ENCODE data around the gene PAWR.
"Not testable (repeated sequence)": the region's sequence is repeated elsewhere in the genome, so short reads cannot be mapped to it uniquely, and the experiment has no call there.

PAWR gene

DNA sequence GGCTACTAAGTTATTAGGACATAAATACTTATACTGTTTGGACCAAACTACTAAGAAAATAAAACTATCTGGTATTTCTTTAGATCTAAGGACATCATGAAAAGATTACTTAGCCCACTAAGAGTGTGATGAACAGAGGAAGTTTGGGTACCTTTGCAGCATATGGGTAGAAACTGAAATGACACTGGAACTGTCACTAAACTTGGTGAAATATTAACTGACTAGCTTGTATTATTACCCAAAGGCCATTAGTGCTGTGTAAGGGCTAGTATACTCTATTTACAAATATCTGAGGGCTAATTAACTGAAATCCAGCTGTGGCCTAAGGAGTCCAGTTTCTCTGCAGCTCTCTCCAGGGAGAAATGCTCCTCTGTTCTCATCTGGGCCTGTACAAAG lies 45.5 kb downstream of the PAWR start:
- no peak for DNase-seq (ENCODE audit: low read depth)

DNA sequence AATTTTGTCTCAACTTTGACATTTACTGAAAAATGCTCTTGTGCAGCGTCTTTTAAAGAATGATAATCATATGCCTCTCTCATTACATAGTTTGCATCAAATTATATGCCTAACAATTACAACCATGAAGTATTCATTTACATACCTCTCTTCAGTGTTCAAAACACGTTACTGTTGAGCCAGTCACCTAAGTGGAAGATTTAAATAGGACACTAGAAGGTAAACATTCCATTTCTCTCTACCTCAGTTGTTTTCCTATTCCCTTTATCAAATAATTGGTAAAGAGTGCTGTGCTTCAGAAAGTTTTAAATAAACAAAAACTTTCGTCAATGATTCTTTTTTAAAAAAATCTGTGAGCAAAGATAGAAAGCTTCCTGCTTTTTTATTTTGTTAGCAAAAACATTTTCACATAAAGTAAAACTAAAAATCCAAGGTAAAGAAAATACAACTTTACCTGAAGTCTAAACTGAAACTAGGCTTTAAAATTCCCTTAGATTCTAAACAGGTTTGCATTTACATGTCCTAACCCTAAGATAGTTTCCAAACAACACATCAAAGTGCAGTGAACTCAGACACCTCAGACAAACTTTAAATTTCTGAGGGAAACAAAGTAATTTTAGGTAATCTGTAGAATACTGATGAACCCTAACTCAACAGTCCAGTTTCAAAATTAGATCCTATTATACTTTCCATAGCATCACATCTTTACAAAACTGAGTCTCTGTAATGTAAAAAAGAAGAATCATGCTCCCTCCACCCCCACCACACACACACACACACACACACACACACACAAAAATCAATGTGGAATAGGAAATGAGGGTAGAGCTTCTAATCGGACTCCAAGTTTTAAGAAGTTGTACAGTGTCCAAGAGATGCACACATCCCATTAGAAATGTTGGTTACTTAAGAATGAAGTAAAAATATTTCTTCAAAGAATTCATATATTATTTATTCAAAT lies 46.2 kb downstream of the PAWR start:
- DNase-seq (ENCODE audit: low read depth): no peak

DNA sequence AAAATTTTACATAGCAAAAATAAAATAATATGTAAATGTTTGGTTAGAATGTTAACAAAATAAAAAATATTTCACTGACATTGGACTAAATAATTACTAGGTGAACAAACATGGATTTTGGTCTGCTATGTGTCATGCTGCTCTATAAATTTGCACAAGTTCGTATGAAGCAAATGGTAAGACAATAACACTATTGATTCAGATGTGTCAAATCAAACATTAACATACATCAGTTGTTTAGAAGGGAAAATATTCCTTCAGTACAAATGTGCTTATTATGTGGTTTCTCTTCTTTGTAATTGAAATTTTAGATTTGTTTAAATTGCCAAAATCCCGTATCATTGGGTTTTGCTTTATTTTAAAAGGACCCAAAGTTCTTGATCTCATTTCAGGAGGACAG lies 46.9 kb downstream of the PAWR start:
- DNase-seq (ENCODE audit: low read depth): no peak

DNA sequence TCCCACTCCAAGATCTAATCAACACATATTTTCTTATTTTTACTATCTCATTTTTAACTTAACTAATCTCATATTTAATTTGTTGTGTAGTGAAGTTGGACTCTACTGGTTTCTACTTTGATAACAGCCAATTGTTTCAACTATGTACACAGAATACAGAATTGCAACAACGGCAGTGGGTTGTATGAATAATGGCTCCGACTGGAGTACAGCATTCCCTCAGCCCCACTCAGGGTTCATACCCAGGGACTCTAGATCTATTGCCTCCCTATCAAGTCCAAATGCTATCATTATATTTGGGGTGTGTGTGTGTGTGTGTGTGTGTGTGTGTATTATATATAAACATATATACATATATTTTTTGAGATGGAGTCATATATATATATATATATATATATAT lies 52.3 kb downstream of the PAWR start:
- no peak for DNase-seq (ENCODE audit: low read depth)

DNA sequence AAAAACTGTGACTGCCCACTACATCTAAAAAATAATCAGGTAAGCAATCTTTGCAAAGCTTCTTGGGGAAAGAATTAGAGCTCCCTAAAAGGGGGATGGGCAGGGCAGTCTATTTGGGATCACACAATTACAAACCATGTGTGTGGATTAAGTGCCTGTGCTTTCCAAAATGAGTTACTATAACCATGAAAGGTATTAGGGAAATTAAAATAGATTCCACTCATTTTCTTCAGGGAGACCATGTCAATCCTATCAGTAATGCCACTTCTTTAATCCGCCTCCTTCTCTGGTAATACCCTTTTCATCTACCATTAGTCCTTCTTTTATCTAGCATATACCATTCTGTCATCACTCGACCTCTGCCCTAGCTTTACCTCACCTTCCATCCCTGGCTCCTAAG lies 53.7 kb downstream of the PAWR start:
- no peak for DNase-seq (ENCODE audit: low read depth)

DNA sequence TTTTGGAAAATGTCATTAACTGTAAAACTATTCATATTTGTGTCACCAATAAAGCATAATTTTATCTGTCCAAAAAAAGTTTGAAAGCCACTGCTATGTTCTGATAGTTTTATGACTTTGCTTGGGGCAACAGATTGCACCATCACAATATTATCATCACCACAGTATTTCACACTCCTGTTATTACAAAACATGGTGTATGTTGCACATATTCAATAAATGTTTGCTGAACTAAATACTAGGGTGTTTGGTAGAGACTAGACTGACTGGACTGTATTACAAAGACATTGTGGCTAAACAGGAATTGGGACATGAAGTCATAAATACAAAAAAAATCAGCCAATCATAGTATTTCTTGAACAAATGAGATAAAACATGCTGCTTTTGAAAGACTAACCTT lies 55.1 kb downstream of the PAWR start:
- DNase-seq (ENCODE audit: low read depth): peak; percentile 40

DNA sequence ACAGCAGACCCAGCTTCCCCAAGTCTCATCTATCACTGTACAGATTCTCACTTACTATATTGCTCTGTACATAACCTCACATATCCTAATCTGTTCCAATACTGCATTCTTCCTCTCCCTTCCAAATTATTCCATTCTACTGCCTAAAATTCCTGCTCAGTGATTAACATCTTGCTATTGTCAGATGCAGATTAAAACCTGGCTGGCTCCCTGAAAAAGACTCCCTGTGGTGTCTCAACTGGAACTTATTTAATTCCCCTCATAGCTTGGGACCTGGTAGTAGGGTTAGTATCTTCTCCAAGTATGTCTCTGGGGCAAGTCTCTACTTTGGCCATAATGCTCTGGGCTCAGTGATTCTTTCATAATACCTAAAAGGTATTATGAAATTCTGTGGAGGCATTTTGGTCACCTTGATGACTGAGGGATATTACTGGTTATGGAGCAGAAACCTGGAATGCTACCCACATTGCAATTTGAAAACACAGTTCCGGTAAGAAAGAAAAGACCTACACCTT lies 55.8 kb downstream of the PAWR start:
- DNase-seq (ENCODE audit: low read depth): peak; percentile 75

DNA sequence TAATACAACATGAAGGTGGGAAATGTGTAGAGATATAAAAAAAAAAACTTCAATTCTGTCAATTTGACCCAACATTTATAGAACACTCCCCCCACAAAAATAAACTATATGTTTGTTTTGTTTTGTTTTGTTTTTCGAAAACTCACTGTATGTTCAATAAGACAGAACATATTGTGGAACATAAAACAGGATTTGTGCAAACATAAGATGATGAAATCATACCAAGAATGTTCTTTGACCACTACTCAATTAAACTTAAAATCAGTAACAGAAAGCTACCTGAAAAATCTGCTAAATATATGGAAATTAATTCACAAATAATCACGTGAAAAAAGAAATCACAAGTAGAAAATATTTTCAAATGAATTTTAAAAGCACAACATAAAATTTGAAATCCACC lies 61.2 kb downstream of the PAWR start:
- no peak for DNase-seq (ENCODE audit: low read depth)

DNA sequence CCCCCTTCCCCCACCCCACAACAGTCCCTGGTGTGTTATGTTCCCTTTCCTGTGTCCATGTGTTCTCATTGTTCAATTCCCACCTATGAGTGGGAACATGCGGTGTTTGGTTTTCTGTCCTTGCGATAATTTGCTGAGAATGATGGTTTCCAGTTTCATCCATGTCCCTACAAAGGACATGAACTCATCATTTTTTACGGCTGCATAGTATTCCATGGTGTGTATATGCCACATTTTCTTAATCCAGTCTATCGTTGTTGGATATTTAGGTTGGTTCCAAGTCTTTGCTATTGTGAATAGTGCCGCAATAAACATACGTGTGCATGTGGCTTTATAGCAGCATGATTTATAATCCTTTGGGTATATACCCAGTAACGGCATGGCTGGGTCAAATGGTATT lies 64.0 kb downstream of the PAWR start:
- DNase-seq (ENCODE audit: low read depth): not testable (repeated sequence)

DNA sequence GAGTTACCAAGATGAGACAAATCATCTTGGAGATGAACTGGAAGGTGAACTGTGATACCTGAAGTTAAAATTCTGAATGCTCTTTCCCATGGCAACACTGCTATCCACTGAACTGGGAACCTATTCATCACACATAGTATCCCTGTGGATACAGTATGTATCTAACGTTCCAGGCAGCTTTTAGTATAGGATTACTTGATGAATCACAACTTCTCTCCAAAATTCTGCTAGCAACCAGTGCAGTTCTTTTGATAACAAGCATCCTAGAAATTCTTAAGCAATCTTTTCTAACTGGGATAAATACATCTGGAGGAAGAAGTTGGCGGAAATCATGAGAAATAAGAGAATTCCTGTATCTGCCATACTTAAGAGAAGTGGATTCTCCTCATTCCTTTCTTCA lies 66.4 kb downstream of the PAWR start:
- DNase-seq (ENCODE audit: low read depth): peak; percentile 48

DNA sequence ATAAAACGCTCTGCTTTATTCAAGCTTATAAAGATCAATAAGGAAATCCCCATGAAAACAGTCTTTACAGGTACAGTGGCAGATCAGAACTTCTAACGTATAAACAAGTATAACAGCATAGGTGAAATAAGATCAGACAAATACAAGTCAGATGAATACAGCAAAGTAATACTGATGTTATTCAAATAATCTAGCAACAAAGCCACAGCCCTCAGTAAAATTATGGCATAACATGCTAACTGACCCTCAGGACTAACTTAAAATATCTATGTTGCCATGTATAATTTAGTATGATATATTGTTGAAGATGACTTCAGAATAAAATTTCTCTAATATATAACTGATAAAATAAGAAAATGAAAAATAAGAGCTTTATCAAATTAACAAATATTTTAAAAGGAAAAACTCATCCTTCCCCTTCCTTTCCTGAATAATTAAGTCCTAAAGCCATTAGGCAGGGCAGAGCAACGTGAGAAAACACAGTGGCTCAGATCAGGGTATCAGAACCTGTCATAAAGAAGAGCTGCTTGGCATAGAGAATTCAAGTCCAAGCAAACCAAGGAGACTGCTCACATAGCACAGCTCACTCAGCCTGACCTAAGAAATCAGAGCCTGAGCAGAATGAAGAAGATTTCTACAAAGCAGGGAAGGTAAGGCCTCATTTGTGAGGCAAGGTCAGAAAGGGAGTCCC lies 70.7 kb downstream of the PAWR start:
- no peak for DNase-seq (ENCODE audit: low read depth)

DNA sequence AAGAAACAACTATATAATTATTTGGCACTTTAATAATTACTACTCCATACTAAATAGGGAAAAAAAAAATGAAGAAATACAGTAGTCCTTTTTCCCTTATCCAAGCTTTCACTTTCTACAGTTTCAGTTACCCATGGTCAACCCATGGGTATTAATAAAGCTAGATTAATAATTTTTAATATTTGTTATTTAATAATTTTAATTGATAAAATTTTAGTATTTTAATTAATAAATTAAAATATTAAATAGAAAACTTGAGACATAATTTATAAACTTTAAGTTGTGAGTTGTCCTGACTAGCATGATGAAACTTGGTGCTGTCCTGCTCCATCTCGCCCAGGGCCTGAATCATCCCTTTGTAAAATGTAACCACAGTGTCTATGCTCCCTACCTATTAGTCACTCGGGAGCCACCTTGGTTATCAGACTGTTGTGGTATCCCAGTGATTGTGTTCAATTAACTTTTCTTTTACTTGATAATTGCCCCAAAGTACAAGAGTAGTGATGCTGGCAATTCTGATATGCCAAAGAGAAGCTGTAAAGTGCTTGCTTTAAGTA lies 71.8 kb downstream of the PAWR start:
- peak; percentile 71 for DNase-seq (ENCODE audit: low read depth)

DNA sequence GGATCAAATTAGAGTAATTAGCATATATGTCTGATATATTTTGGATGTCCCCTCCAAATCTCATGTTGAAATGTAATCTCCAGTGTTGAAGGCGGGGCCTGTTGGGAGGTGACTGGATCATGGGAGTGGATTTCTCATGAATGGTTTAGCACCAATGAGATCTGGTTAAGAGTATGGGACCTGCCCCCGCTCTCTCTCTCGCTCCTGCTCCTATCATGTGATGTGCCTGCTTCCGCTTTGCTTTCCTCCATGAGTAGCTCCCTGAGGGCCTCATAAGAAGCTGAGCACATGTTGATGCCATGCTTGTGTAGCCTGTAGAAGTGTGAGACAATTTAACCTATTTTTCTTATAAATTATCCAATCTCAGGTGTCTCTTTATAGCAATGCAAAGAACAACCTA lies 73.1 kb downstream of the PAWR start:
- DNase-seq (ENCODE audit: low read depth): no peak

DNA sequence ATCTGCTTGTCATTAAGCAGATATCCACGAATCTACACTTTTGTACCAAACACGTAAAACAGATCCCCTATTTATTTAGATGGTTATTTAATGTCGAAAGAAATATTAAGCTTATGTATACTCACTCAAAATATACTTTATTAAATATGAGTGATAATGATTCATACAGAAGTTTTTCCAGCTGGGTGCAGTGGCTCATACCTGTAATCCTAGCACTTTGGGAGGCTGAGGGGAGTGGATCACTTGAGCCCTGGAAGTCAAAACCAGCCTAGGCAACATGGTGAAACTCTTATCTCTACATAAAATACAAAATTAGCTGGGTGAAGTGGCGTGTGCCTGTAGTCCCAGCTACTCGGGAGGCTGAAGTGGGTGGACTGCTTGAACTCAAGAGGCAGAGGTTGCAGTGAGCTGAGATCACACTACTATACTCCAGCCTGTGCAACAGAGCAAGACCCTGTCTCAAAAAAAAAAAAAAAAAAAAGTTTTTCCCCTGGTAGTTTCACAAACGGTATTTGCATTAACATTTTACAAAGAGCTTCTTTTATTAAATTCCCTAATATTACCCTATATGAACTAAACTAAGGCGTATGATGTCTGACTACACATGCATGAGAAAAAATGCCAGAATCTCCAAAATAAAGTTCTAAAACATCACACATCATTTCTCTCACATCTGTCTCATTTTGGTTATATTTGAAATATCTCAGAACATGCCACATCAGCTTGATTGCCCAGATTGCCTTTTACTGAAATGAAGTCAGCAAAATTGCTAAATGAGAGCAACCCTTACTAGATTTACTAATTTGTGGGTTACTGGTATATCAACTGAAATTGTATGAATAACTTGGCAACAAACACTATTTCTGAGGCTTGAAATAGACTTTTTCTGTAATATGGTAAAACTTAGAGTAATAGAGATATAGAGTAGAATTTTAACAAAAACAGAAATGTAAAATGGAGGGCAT lies 74.9 kb downstream of the PAWR start:
- no peak for DNase-seq (ENCODE audit: low read depth)

DNA sequence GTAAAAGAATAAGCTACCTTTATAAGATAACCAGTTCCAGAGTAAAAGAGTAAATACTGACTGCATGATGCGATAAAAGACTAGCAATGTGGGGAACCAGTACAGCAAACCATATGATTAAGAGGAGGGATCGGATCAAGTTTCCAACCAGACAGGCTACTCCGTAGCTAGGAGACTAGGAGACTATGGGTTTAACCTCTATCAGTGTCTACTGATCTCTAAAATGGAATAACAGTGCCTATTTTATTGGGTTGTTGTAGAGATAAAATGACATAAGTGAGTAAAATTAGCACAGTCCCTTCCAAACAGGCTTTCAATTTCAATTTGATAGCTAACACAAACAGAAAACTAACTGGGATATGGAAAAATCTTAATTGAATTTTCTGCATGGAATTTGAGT lies 76.0 kb downstream of the PAWR start:
- DNase-seq (ENCODE audit: low read depth): peak; percentile 34

DNA sequence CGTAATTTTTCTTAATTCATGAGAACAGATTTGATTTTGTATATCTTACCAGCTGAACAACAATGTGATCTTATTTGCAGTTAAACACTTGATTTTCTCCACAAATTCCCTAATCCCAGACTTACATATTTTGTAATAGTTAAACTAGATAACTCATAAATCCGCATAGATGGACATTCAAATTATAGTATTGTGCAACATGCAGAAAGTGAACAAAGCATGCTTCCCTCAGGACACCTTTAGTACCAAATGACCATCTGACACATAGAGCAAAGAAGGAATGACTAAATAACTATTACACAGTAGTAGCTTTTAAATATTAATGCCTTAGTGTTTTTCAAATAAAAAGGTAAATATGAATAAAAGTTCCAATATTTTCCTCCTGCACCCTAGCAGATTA lies 88.9 kb downstream of the PAWR start:
- DNase-seq (ENCODE audit: low read depth): no peak

DNA sequence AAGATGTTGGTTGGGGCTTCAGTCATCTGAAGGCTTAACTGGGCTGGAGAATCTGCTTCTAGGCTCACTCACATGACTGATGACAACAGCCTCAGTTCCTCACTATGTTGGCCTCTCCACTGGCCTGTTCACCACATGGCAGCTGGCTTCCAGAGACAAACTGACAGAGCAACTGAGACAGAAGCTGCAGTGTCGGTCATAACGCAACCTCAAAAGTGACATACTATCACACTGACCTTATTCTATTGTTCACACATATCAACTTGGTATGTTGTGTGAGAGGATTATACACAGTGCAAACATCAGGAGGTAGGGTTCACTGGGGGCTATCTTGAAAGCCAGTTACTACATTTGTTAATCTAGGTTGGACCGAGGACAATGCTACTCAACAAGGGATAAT lies 92.9 kb downstream of the PAWR start:
- DNase-seq (ENCODE audit: low read depth): no peak

DNA sequence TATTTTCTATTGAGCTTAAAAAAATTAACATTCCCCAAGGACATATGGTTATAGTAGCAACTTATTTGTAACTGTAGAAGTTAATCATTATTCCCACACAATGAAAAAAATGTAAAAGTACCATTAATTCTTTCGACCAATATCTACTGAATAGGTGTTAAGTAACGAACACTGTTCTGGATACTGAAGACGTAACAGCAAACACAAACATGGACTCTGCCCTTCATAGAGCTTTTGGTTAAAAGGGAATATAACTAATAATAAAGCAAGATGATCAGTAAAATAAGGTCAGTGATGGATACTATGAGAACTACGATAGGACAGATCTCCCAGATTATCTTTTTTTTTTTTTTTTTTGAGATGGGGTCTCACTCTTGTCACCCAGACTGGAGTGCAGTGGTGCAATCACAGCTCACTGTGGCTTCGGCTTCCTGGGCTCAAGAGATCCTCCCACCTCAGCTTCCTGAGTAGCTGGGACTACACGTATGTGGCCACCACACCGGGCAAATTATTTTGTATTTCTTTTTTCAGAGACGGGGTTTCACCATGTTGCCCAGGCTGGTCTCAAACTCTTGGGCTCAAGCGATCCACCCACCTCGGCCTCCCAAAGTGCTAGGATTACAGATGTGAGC lies 93.9 kb downstream of the PAWR start:
- DNase-seq (ENCODE audit: low read depth): no peak

DNA sequence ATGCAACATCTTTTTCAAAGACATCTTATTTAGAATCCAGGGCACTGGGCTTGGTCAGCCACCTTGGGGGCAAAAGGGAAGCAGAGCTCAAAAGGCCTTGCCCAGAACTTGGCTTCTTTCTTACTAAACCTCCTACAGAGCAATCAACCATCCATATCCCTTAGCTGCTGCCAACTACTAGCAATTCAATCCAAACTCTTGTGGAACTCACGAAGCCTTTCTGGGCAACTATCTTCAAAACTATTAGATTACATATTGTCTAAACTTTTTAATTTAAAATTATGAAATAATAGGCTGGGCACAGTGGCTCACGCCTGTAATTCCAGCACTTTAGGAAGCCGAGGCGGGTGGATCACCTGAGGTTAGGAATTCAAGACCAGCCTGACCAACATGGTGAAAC lies 95.5 kb downstream of the PAWR start:
- no peak for DNase-seq (ENCODE audit: low read depth)

DNA sequence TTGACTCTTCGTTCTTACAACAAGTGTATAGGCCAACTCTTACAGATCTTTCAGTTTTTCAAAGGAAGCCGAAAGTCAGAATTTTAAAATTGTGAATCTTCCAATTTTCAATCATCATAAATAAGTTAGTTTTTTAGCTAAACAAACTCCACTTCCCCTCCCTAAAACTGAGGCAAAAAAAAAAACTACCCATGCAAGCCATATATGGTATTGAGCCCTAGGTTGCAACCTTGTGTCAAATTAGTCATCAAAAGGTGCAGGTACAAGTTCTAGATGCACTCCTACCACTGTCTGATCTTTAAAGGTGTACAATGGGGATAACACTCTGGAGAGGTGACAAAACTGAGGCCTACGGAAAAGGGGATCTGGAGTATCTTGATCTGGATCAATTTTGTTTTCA lies 97.9 kb downstream of the PAWR start:
- DNase-seq (ENCODE audit: low read depth): no peak

DNA sequence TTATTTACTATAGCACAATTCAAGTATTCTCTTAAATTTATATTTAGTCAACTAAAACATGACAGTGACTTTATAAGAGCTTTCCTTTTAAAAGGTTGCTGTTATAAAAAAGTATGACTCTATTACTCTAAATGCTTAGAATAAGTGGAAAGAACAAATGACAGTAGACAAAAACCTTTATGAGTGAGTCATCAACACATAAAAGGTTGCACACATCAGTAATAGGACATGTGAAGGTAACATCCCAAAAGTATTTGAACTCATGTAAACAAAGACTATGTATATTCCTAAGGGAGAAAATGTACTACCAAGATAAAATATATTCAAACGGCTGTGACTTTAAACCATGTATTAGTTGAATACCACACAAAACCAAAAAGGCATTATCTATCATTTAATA lies 98.8 kb downstream of the PAWR start:
- DNase-seq (ENCODE audit: low read depth): peak; percentile 23

Data from EH (cell line).